GM23248 (cell line): Measurements from ENCODE around the gene MAML2. TPM values are rescaled to one million over a fixed set of nuclear protein-coding genes. Genes with fewer than 3 reads are reported as not detected.

Experiments
- DNase-seq: peaks from one replicate; pipeline ENCODE4 v3.0.0-alpha.2; 2015
- H2AFZ ChIP-seq: fragments of 200-600 bp; sonication (generic); 2 replicates; pipeline ENCODE4 v1.6.1; 2016; ENCODE audit warnings: antibody characterized with exemption
- H3F3A ChIP-seq: fragments of 200-600 bp; sonication (generic); 2 replicates; pipeline ENCODE4 v1.6.1; 2016; ENCODE audit warnings: mild to moderate bottlenecking, antibody characterized with exemption, mixed run types; ENCODE audit not compliant: insufficient read depth
- H3K27ac ChIP-seq: fragments of 200-600 bp; sonication (generic); 2 replicates; pipeline ENCODE4 v1.5.1; 2016; ENCODE audit warnings: mild to moderate bottlenecking
- H3K27me3 ChIP-seq: fragments of 200-600 bp; sonication (generic); replicated peaks from 2 replicates; pipeline ENCODE4 v1.6.1; 2016; ENCODE audit warnings: mild to moderate bottlenecking; ENCODE audit not compliant: insufficient read depth
- H3K36me3 ChIP-seq: fragments of 200-600 bp; sonication (generic); 2 replicates; pipeline ENCODE4 v1.6.1; 2016; ENCODE audit warnings: low read depth, mild to moderate bottlenecking
- H3K4me1 ChIP-seq: fragments of 200-600 bp; sonication (generic); 2 replicates; pipeline ENCODE4 v1.6.1; 2016; ENCODE audit warnings: mild to moderate bottlenecking; ENCODE audit not compliant: insufficient read depth
- H3K4me2 ChIP-seq: fragments of 200-600 bp; sonication (generic); one replicate; pipeline ENCODE4 v1.6.1; 2016; ENCODE audit warnings: mild to moderate bottlenecking; ENCODE audit not compliant: unreplicated experiment
- H3K4me3 ChIP-seq: fragments of 200-600 bp; sonication (generic); 2 replicates; pipeline ENCODE4 v1.5.1; 2016; ENCODE audit warnings: mild to moderate bottlenecking
- H3K79me2 ChIP-seq: fragments of 200-600 bp; sonication (generic); 2 replicates; pipeline ENCODE4 v1.6.1; 2016; ENCODE audit warnings: mild to moderate bottlenecking; ENCODE audit not compliant: insufficient read depth
- H3K9ac ChIP-seq: fragments of 200-600 bp; sonication (generic); 2 replicates; pipeline ENCODE4 v1.6.1; 2016; ENCODE audit warnings: mild to moderate bottlenecking
- H3K9me2 ChIP-seq: fragments of 200-600 bp; sonication (generic); 2 replicates; pipeline ENCODE4 v1.6.1; 2016; ENCODE audit warnings: mixed run types, mild to moderate bottlenecking, moderate library complexity; ENCODE audit not compliant: insufficient read depth
- H3K9me3 ChIP-seq: fragments of 200-600 bp; sonication (generic); one replicate; pipeline ENCODE4 v1.6.1; 2017; ENCODE audit warnings: low read depth
- H4K20me1 ChIP-seq: fragments of 200-600 bp; sonication (generic); 2 replicates; pipeline ENCODE4 v1.6.0; 2016; ENCODE audit not compliant: insufficient read depth
- EZH2 ChIP-seq: fragments of 200-600 bp; sonication (generic); IDR thresholded peaks from 2 replicates; pipeline ENCODE4 v1.6.1; 2018; ENCODE audit warnings: antibody characterized with exemption, mild to moderate bottlenecking; ENCODE audit not compliant: insufficient read depth, poor library complexity, severe bottlenecking
- EZH2phosphoT487 ChIP-seq: fragments of 200-600 bp; sonication (generic); IDR thresholded peaks from 2 replicates; pipeline ENCODE4 v1.6.1; 2018; ENCODE audit warnings: antibody characterized with exemption, moderate library complexity, mild to moderate bottlenecking, low read depth; ENCODE audit not compliant: insufficient read depth
- WGBS, 2 experiments: methylation state at CpG; one replicate each; pipeline ENCODE4 v1.1.6; 2015 to 2017; ENCODE audit warnings: low lambda C conversion rate in 2 of 2, low coverage in 1 of 2; ENCODE audit errors: missing lambda C conversion rate in 2 of 2; 5-methylcytosine and 5-hydroxymethylcytosine counted together
- in situ Hi-C: fragments of 300-500 bp; cut with MboI; formaldehyde crosslinking; loops from 2 replicates; pipeline ENCODE4 v1.15.0; 2020
- polyA plus RNA-seq: library from polyadenylated mRNA; unstranded; fragments of >200 nt; fragmentation: Nextera tagmentation; extraction: Ambion mirVana; gene quantifications from 2 replicates; pipeline ENCODE4 v1.2.1, GENCODE V29; 2016
- total RNA-seq: library from RNA; depleted of rRNA; stranded (reverse); fragments of >200 nt; shearing (Covaris generic); gene quantifications from 2 replicates; pipeline ENCODE4 v1.2.3, GENCODE V29; 2014

The MAML2 gene
- total and polyA plus RNA-seq, 2 experiments from 2014 or later, result 7.4 to 23.7 TPM

GRCh38 chr11:95950905-95951304 is 392.1 kb downstream of the MAML2 start:
- DNase-seq, result no peak
- H3K27ac ChIP-seq, result no peak overlapping the region
- H3K4me2 ChIP-seq, result no peak overlapping the region
- no peaks in the 10 kb centered on the region for H3K9me2 ChIP-seq
- H3K4me3 ChIP-seq, result no peak overlapping the region
- no peaks in the 10 kb centered on the region for H3K79me2 ChIP-seq
- no peak for TF ChIP-seq EZH2phosphoT487
- TF ChIP-seq EZH2, result no peak
- in situ Hi-C loops, result no loop called here
- H3K9ac ChIP-seq, result no peak overlapping the region
- no peaks in the 10 kb centered on the region for H3K27me3 ChIP-seq
- no peaks in the 10 kb centered on the region for H4K20me1 ChIP-seq
- no peak overlapping the region for H2AFZ ChIP-seq
- no peaks in the 10 kb centered on the region for H3K4me1 ChIP-seq
- H3F3A ChIP-seq, result no peaks in the 10 kb centered on the region
- H3K9me3 ChIP-seq, result no peaks in the 10 kb centered on the region
- no peaks in the 10 kb centered on the region for H3K36me3 ChIP-seq

DNA sequence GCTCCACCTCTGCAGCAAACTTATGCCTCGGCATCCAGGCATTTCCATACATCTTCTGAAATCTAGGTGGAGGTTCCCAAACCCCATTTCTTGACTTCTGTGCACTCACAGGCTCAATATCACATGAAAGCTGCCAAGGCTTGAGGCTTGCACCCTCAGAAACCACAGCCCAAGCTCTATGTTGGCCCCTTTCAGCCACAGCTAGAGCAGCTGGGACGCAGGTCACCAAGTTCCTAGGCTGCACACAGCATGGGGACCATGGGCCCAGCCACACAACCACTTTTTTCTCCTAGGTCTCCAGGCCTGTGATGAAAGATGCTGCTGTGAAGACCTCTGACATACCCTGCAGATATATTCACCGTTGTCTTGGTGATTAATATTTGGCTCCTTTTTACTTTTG is 394.4 kb downstream of the MAML2 start:
- H3K4me2 ChIP-seq, result no peak overlapping the region
- H4K20me1 ChIP-seq, result no peaks in the 10 kb centered on the region
- no peaks in the 10 kb centered on the region for H3K36me3 ChIP-seq
- H3K27ac ChIP-seq, result no peak overlapping the region
- no peak overlapping the region for H3K9ac ChIP-seq
- no peak overlapping the region for H3K4me3 ChIP-seq
- no peaks in the 10 kb centered on the region for H3K27me3 ChIP-seq
- no peaks in the 10 kb centered on the region for H3K4me1 ChIP-seq
- DNase-seq, result no peak
- in situ Hi-C loops, result no loop called here
- no peak for TF ChIP-seq EZH2phosphoT487
- H3K79me2 ChIP-seq, result no peaks in the 10 kb centered on the region
- H3F3A ChIP-seq, result no peaks in the 10 kb centered on the region
- no peak overlapping the region for H2AFZ ChIP-seq
- no peaks in the 10 kb centered on the region for H3K9me2 ChIP-seq
- H3K9me3 ChIP-seq, result no peaks in the 10 kb centered on the region
- WGBS, 2 experiments, result 85 to 93% methylated on average over 3 of the region's 3 CpGs

DNA sequence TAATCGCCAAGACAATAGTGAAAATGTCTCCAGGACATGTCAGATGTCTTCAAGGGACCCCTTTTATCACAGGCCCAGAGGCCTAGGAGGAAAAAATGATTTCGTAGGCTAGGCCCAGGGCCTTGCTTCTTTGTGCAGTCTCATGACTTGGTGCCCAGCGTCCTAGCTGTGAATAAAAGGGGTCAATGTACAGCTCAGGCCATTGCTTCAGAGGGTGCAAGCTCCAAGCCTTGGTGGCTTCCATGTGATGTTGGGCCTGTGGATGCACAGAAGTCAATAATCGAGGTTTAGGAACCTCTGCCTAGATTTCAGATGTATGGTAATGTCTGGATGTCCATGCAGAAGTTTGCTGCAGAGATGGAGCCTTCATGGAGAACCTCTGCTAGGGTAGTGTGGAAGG is 398.4 kb downstream of the MAML2 start:
- in situ Hi-C loops, result no loop called here
- Histone ChIP-seq H3K36me3 (no peaks in the 10 kb centered on the region), H3K79me2 (no peaks in the 10 kb centered on the region), H3F3A (no peaks in the 10 kb centered on the region), H4K20me1 (no peaks in the 10 kb centered on the region), H3K9me2 (no peaks in the 10 kb centered on the region), H3K9ac (no peak overlapping the region), H3K27me3 (no peaks in the 10 kb centered on the region), H3K9me3 (no peaks in the 10 kb centered on the region), H3K27ac (no peak overlapping the region), H2AFZ (no peak overlapping the region), H3K4me3 (no peak overlapping the region), H3K4me1 (no peaks in the 10 kb centered on the region), H3K4me2 (no peak overlapping the region)
- TF ChIP-seq EZH2phosphoT487 (no peak), EZH2 (no peak)
- 20 to 25% methylated on average over 4 of the region's 4 CpGs for WGBS, 2 experiments
- DNase-seq, result no peak

GRCh38 chr11:95943546-95943945 is 399.4 kb downstream of the MAML2 start:
- H3K4me2 ChIP-seq, result no peak overlapping the region
- H3K27me3 ChIP-seq, result no peaks in the 10 kb centered on the region
- H3K9me3 ChIP-seq, result no peaks in the 10 kb centered on the region
- no peak overlapping the region for H2AFZ ChIP-seq
- no peak overlapping the region for H3K9ac ChIP-seq
- in situ Hi-C loops, result no loop called here
- no peak for DNase-seq
- H4K20me1 ChIP-seq, result no peaks in the 10 kb centered on the region
- TF ChIP-seq EZH2 (no peak), EZH2phosphoT487 (no peak)
- H3K36me3 ChIP-seq, result no peaks in the 10 kb centered on the region
- H3K79me2 ChIP-seq, result no peaks in the 10 kb centered on the region
- no peaks in the 10 kb centered on the region for H3K4me1 ChIP-seq
- no peak overlapping the region for H3K4me3 ChIP-seq
- H3F3A ChIP-seq, result no peaks in the 10 kb centered on the region
- no peaks in the 10 kb centered on the region for H3K9me2 ChIP-seq
- no peak overlapping the region for H3K27ac ChIP-seq
- 58 to 63% methylated on average over 1 of the region's 1 CpG for WGBS, 2 experiments

DNA sequence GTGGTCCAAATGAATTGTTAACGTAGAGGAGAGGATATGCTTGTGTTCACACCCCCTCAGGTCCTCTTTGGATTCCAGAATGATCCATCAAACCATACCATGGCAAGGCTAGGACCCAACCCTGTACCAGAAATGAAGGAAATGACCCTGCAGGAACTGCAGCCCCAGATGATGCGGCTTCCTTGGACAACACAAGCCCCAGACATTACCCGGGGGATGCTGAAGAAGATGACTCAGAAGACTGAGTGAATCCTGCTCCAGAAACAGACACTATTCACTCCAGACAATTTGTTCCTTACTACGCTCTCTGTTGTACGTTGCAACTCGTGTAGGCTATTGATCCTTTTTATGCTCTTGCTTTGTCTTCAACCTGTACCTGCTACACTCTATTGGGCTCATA is 403.9 kb downstream of the MAML2 start:
- TF ChIP-seq EZH2 (no peak), EZH2phosphoT487 (no peak)
- in situ Hi-C loops, result no loop called here
- WGBS, 2 experiments, result 80 to 83% methylated on average over 6 of the region's 6 CpGs
- Histone ChIP-seq H3K4me3 (no peak overlapping the region), H3K4me1 (no peaks in the 10 kb centered on the region), H2AFZ (no peak overlapping the region), H3K27me3 (no peaks in the 10 kb centered on the region), H3K79me2 (no peaks in the 10 kb centered on the region), H3K9ac (no peak overlapping the region), H3K4me2 (no peak overlapping the region), H3K27ac (no peak overlapping the region), H4K20me1 (no peaks in the 10 kb centered on the region), H3F3A (no peaks in the 10 kb centered on the region), H3K9me2 (no peaks in the 10 kb centered on the region), H3K36me3 (no peaks in the 10 kb centered on the region), H3K9me3 (no peaks in the 10 kb centered on the region)
- DNase-seq, result peak; percentile 19
